T-helper 1 cell treated with Interleukin-12 subunit alpha and Interleukin-12 subunit beta and Interleukin-4 antibody, amounts not matched to agents 30 μg/mL and 1 μg/mL, for 36 hours (primary cell): ENCODE results near the gene GADD45GIP1.
"Not testable (repeated sequence)": the region's sequence is repeated elsewhere in the genome, so short reads cannot be mapped to it uniquely, and the experiment has no call there.

Source experiments
- H3K27ac Mint-ChIP-seq: one replicate; pipeline ENCODE4 v1.8.0; 2021; ENCODE audit warnings: mild to moderate bottlenecking, mixed read lengths
- H3K27me3 Mint-ChIP-seq: one replicate; pipeline ENCODE4 v1.8.0; 2021; ENCODE audit warnings: low read depth, mixed read lengths
- H3K36me3 Mint-ChIP-seq: one replicate; pipeline ENCODE4 v1.8.0; 2021; ENCODE audit warnings: low read depth, mixed read lengths
- H3K4me1 Mint-ChIP-seq: one replicate; pipeline ENCODE4 v1.8.0; 2021; ENCODE audit warnings: low read depth, mixed read lengths
- H3K4me3 Mint-ChIP-seq: one replicate; pipeline ENCODE4 v1.8.0; 2021; ENCODE audit warnings: mild to moderate bottlenecking, moderate library complexity, mixed read lengths
- H3K9me3 Mint-ChIP-seq: one replicate; pipeline ENCODE4 v1.8.0; 2021; ENCODE audit warnings: mixed read lengths

Gene GADD45GIP1

GRCh38 chr19:12955996-12956395, 1.0 kb downstream of the GADD45GIP1 start:
- Mint-ChIP-seq H3K4me1 (peaks cover 23% of the 10 kb centered on the region), H3K27ac (peak overlapping the region; percentile 66), H3K4me3 (peak overlapping the region; percentile 77), H3K36me3 (peaks cover 27% of the 10 kb centered on the region), H3K27me3 (no peaks in the 10 kb centered on the region), H3K9me3 (no peaks in the 10 kb centered on the region)

GRCh38 chr19:12955575-12955974, 1.4 kb downstream of the GADD45GIP1 start:
- not testable (repeated sequence) for H3K9me3 Mint-ChIP-seq, H3K27me3 Mint-ChIP-seq
- Mint-ChIP-seq H3K27ac (peak overlapping the region; percentile 66), H3K4me1 (peaks cover 23% of the 10 kb centered on the region), H3K36me3 (peaks cover 29% of the 10 kb centered on the region), H3K4me3 (peak overlapping the region; percentile 77)

- Mint-ChIP-seq H3K9me3 (no peaks in the 10 kb centered on the region), H3K36me3 (peaks cover 35% of the 10 kb centered on the region)
These were observed 2.4 kb downstream of the GADD45GIP1 start for GRCh38 chr19:12954612-12954962.

GRCh38 chr19:12953799-12954611, 3.0 kb downstream of the GADD45GIP1 start:
- Mint-ChIP-seq H3K9me3 (no peaks in the 10 kb centered on the region), H3K4me3 (no peak overlapping the region), H3K36me3 (peaks cover 38% of the 10 kb centered on the region), H3K27me3 (no peaks in the 10 kb centered on the region), H3K4me1 (peaks cover 23% of the 10 kb centered on the region), H3K27ac (peak overlapping the region; percentile 46)

More at GRCh38 chr19:12954612-12954962, 2.4 kb downstream of the GADD45GIP1 start:
- H3K27ac Mint-ChIP-seq = peak overlapping the region; percentile 46
- no peaks in the 10 kb centered on the region for H3K27me3 Mint-ChIP-seq
- H3K4me3 Mint-ChIP-seq = peak overlapping the region; percentile 7
- peaks cover 23% of the 10 kb centered on the region for H3K4me1 Mint-ChIP-seq

GRCh38 chr19:12953138-12953798, 3.8 kb downstream of the GADD45GIP1 start:
- Mint-ChIP-seq H3K27ac (no peak overlapping the region), H3K9me3 (no peaks in the 10 kb centered on the region), H3K36me3 (peaks cover 41% of the 10 kb centered on the region), H3K4me1 (peaks cover 23% of the 10 kb centered on the region), H3K4me3 (no peak overlapping the region), H3K27me3 (no peaks in the 10 kb centered on the region)

GRCh38 chr19:12952488-12953137, 4.4 kb downstream of the GADD45GIP1 start:
- Mint-ChIP-seq H3K4me3 (no peak overlapping the region), H3K27me3 (no peaks in the 10 kb centered on the region), H3K4me1 (peaks cover 26% of the 10 kb centered on the region), H3K36me3 (peaks cover 46% of the 10 kb centered on the region), H3K9me3 (no peaks in the 10 kb centered on the region), H3K27ac (no peak overlapping the region)

GRCh38 chr19:12952050-12952449, 5.0 kb downstream of the GADD45GIP1 start:
- H3K36me3 Mint-ChIP-seq = peaks cover 48% of the 10 kb centered on the region
- not testable (repeated sequence) for H3K4me3 Mint-ChIP-seq
- peak overlapping the region; percentile 45 for H3K27ac Mint-ChIP-seq

GRCh38 chr19:12949363-12950283, 7.4 kb downstream of the GADD45GIP1 start:
- H3K4me3 Mint-ChIP-seq = no peak overlapping the region
- H3K9me3 Mint-ChIP-seq = no peaks in the 10 kb centered on the region
- H3K4me1 Mint-ChIP-seq = peaks cover 26% of the 10 kb centered on the region
- H3K27ac Mint-ChIP-seq = peak overlapping the region; percentile 41
- no peaks in the 10 kb centered on the region for H3K27me3 Mint-ChIP-seq
- H3K36me3 Mint-ChIP-seq = peaks cover 59% of the 10 kb centered on the region

More at GRCh38 chr19:12952050-12952449, 5.0 kb downstream of the GADD45GIP1 start:
- H3K4me1 Mint-ChIP-seq = peaks cover 27% of the 10 kb centered on the region
- not testable (repeated sequence) for H3K27me3 Mint-ChIP-seq, H3K9me3 Mint-ChIP-seq

GRCh38 chr19:12948612-12949362, 8.2 kb downstream of the GADD45GIP1 start:
- Mint-ChIP-seq H3K27me3 (no peaks in the 10 kb centered on the region), H3K27ac (no peak overlapping the region), H3K4me1 (peaks cover 25% of the 10 kb centered on the region), H3K4me3 (no peak overlapping the region), H3K9me3 (no peaks in the 10 kb centered on the region), H3K36me3 (peaks cover 62% of the 10 kb centered on the region)

- Mint-ChIP-seq H3K4me3 (no peak overlapping the region), H3K27me3 (no peaks in the 10 kb centered on the region), H3K4me1 (peaks cover 31% of the 10 kb centered on the region), H3K27ac (no peak overlapping the region), H3K36me3 (peaks cover 64% of the 10 kb centered on the region), H3K9me3 (no peaks in the 10 kb centered on the region)
These were observed 9.1 kb downstream of the GADD45GIP1 start for GRCh38 chr19:12947702-12948611.

GRCh38 chr19:12946731-12947496, 10.1 kb downstream of the GADD45GIP1 start:
- no peaks in the 10 kb centered on the region for H3K27me3 Mint-ChIP-seq
- peaks cover 66% of the 10 kb centered on the region for H3K36me3 Mint-ChIP-seq
- H3K4me3 Mint-ChIP-seq = peak overlapping the region; percentile 84
- H3K9me3 Mint-ChIP-seq = no peaks in the 10 kb centered on the region
- peak overlapping the region; percentile 75 for H3K27ac Mint-ChIP-seq
- H3K4me1 Mint-ChIP-seq = peaks cover 33% of the 10 kb centered on the region

- peaks cover 67% of the 10 kb centered on the region for H3K36me3 Mint-ChIP-seq
- peaks cover 33% of the 10 kb centered on the region for H3K4me1 Mint-ChIP-seq
- H3K27me3 Mint-ChIP-seq = no peaks in the 10 kb centered on the region
- H3K27ac Mint-ChIP-seq = peak overlapping the region; percentile 75
- H3K9me3 Mint-ChIP-seq = no peaks in the 10 kb centered on the region
- peak overlapping the region; percentile 84 for H3K4me3 Mint-ChIP-seq
These were observed 10.8 kb downstream of the GADD45GIP1 start for GRCh38 chr19:12946092-12946721.
